ENCODE measurements around the gene KCNK6.
A peak's percentile ranks its signal among the peaks of the same experiment; 100 is the strongest.

The KCNK6 gene

GRCh38 chr19:38319421-38320258 lies at the start of gene KCNK6:
TSS of gene KCNK6 (plus strand) at chr19:38319845. CDS start at chr19:38319951, 106 bp downstream.
- DNase-seq: peak in 4 of 10 donors; percentile 21 to 87 (median 52)
- intact Hi-C loops (cut with DNase I): no loop called here

- intact Hi-C loops (cut with DNase I): no loop called here
- DNase-seq: no peak
These were observed 49.0 kb upstream of the KCNK6 start for GRCh38 chr19:38270587-38271167.

DNA sequence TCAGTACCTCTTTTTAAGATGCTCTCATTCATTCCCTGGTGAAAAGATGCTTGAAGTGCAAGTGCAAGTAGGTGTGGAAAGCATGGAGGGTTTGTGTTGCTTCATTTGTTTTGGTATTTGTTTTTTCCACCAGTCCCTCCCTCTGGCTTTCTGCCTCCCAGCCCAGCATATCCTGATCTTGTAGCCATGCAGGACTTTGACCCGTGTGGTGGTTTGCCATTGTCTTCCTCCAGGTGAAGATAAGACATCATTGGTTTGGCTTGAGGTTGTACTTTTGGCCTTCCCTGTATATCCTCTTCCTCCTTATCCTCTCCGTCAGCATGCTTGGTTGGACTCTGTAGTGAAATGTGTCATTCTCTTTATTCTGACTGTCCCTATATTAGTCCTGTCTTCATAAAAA lies 46.1 kb upstream of the KCNK6 start:
- intact Hi-C loops (cut with DNase I): no loop called here
- DNase-seq: no peak

GRCh38 chr19:38274739-38275138 lies 44.9 kb upstream of the KCNK6 start:
- intact Hi-C loops (cut with DNase I): no loop called here
- DNase-seq: peak; percentile 64 to 96 (median 73)

GRCh38 chr19:38276942-38277517 lies 42.6 kb upstream of the KCNK6 start:
- DNase-seq: no peak
- intact Hi-C loops (cut with DNase I): no loop called here

- DNase-seq: no peak
- intact Hi-C loops (cut with DNase I): no loop called here
These were observed 42.1 kb upstream of the KCNK6 start for GRCh38 chr19:38277549-38277948.

DNA sequence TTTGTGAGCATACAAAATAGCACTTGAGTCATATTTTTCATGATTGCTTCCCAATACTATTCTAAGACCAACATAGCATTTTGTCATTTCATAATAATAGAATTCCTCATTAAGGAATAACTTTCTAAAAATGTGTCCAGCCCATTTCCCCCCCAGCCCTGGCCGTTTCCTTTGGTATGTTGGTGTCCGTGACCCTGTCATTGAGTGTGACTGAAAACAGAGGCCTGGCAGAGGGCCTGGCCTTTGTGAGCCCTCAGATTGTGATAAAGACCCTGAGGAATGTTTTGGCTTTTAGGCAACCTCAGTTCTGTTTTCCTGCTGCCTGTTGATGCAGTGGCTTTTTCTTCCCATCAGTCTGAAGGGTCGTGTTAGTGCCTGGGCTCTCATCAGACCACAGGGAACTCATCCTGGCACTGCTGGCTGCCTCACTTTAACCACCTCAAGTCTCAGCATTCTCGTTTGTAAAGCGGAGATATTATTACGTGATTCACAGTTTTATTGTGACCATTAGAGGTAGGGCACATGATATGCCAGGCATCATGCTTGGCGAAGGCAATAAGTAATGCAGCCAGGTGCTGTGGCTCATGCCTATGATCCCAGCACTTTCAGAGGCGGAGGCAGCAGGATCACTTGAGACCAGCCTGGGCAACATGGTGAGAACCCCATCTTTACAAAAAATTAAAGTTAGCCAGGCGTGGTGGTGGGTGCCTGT lies 41.5 kb upstream of the KCNK6 start:
- intact Hi-C loops (cut with DNase I): no loop called here
- no peak for DNase-seq

DNA sequence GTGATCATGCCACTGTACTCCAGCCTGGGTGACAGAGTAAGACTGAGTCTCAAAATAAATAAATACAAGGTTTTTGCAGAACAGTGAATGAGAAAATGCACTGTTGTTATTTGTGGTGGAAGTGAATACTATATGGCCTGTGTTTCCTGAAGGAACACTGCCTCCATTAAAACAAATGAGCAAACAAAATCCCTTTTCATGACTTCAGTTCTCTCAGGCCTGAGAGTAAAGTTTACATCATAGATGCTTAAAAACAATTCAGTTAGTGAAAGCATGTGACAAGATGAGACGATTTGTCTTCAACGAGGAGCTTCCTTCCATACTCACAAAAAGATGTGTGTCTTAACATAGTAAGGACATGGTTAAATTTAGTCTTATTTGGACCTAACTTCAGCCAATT lies 40.9 kb upstream of the KCNK6 start:
- intact Hi-C loops (cut with DNase I): no loop called here

DNA sequence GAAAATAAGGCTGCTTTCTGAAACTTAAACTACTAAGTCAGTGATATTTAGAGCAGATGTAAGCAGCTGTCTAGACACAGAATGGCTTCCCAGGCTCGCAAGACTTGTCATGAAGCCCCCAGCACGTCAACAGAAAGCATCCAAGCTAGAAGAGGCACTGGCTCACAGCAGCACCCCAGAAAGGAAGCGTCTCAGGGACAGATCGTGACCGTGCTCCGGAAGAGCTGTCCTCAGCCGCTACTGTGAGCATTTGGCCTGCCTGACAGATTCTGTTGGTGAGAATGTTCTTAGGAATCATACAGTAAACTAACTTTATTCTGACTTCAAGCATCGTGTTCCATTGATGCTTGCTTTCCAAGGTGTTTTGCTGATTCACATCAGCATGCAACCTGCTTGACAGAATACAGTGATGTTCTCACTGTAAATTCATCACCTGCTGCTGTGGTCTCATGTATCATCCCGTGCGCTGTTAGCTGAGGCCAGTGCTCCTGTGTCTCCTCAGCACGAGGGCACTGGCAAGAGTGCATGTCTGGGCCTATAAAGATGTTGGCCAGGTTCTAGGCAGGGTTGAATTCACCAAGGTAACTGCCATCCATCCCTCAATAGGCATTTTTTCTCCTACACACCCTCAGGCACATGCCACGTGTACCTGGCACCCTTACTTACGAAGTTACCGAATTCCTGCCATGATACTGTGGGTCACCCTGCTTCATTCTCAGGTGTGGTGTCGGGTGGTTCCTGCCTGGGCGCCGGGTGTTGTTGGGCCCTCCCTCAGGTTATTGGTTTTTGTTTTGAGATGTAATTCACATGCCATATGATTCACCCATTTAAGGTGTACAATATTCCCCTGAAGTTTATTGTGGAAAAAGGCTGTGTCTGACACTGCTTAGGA lies 39.4 kb upstream of the KCNK6 start:
- DNase-seq: no peak
- intact Hi-C loops (cut with DNase I): no loop called here

More for the DNA sequence above, 40.9 kb upstream of the KCNK6 start:
- no peak for DNase-seq

DNA sequence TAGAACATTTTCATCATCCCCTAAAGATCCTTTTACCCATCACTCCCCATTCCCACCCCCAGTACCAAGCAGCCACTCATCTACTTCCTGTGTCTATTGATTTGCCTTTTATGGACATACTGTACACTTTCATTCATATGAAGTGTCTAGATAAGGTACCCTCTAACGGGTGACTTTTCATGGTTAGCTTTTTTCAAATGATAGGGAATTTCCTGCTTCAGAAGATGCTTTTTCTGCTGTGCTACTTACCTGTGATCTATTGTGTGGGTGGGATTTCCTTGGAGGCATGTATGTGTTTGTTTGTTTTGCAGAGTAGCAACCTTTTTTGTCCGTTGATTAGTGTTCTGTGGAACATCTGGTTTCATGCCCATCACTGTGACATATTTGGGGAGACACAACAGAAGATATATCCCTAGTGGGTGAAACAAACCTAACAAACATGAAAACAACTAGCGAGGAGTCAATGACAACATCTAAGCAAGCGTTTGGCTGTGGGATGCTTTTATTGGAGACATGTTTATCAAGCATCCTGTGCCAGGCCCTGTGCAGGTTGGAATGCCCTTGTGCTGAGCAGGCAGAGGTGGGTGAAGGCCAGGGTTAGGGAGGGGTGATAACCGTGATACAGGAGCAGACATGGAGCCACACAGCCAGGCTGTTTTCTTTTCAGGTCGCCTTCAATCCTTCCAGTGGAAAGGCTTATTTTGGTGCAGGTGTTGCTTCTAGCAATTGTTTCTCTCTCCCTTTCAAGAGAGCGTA lies 37.7 kb upstream of the KCNK6 start:
- intact Hi-C loops (cut with DNase I): no loop called here
- DNase-seq: no peak

DNA sequence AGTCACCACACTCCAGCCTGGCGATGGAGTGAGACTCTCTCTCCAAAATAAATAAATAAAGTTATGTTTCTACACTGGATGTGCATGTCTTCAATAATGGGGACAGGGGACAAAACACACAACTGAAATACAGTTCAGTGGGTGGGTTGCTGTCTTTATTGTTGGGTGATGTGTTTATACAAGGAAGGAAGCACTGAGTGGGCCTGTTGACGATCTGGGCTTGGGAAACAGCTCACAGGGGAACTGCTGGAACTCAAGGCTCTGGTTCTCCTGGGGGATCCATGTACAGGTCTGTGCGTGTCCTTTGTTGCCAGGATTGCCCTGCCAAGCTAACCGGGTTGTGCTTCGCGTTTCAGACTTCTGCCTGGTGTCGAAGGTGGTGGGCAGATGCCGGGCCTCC lies 36.4 kb upstream of the KCNK6 start:
- intact Hi-C loops (cut with DNase I): no loop called here
- no peak for DNase-seq

DNA sequence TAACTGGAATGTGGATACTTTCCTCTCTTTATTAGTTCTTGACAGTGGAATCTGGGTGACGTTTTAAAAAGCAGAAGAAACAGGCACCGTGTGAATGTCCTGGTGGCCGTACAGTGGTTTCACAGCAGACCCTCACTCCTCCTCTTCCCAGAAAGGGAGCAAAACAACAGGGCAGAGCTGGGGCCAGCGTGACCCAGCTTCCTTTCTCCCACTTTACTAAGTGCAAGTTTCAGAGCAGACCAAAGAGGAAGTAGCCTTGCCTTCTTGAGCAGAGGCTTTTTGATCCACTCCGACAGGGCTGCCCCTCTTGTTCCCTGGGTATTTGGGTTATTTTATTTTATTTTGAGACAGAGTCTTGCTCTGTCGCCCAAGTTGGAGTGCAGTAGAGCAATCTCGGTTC lies 35.2 kb upstream of the KCNK6 start:
- no peak for DNase-seq
- intact Hi-C loops (cut with DNase I): no loop called here

DNA sequence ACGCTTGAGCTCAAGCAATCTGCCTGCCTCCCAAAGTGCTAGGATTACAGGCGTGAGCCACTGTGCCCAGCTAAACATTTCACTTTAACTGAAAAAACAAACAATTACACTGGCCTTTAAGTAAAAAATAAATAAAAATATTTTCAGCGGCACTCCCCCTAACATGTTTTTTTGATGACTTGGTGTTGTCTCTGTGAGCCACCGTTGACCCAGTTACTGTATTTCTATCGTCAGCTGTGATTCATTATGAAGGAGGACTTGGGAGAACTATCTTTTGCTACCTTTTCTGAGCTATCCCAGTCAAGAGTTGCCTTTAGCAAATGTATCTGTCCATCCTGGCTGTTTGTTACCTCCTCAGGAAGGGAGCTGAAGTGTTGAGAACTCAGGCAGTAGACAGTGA lies 34.1 kb upstream of the KCNK6 start:
- DNase-seq: no peak
- intact Hi-C loops (cut with DNase I): no loop called here

GRCh38 chr19:38287604-38288003 lies 32.0 kb upstream of the KCNK6 start:
- intact Hi-C loops (cut with DNase I): no loop called here
- peak in 1 of 10 donors; percentile 19 for DNase-seq

DNA sequence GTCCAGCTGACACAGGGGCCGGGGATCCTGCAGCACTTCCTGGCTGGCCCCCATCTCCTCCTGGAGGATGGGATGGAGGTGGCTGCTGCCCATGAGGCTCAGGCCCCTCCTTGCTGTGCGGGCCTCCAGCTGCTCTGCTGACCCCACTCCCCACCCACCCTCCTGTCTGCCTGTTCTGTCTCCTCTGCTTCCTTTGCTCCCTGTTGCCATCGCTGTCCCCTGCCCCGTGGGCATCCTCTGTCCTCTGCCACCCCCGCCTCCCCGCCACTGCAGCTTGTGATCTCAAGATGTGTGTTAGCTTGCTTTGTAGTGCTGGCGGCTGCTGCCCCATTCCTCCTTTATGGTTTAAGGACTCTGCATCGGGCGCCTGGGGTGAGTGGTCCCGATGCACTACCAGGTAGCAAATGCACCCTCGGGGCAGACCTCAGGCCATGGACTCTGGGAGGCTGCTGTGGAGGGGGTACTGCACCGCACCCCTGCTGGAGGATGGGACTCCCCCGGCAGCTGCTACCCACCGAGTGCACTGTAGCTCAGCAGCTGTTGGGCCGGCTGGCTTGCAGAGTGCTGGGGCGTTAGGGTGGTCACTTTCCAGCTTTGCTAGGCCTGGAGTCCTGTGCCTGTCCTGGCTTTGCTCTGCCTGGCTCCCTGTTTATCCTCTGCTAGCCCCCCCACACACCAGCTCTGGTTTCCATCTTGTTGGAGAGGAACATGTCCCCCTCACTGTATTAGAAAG lies 31.4 kb upstream of the KCNK6 start:
- peak in 1 of 10 donors; percentile 71 for DNase-seq
- intact Hi-C loops (cut with DNase I): no loop called here

GRCh38 chr19:38289955-38290354 lies 29.7 kb upstream of the KCNK6 start:
- intact Hi-C loops (cut with DNase I): no loop called here
- peak in 1 of 10 donors; percentile 46 for DNase-seq

DNA sequence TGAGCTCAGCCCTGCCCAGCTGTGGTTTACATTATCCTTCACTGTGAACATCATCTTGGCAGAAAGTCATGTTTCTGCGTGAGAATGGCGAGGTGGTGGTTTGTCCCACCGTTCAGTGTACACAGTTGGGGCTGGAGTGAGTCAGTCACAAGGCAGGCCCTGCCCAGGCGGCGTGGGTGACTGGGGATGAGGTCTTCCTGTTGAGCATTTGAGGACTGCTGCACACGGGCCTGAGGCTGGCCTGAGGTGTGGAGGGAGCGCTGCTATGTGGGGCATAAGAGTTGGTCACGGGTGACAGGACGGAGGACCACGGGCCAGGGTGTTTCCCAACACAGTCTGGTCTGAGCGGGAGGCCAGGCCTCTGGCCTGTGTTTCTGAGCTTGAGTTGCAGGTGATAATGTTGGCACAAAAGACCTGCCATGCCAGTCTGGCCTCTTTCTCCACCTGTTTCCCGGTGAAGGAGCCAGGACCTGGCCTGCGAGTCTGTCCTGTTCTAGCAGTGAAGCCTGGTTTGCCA lies 29.0 kb upstream of the KCNK6 start:
- intact Hi-C loops (cut with DNase I): no loop called here
- peak in 3 of 10 donors; percentile 44 to 90 (median 79) for DNase-seq

GRCh38 chr19:38291855-38292254 lies 27.8 kb upstream of the KCNK6 start:
- peak in 1 of 10 donors; percentile 70 for DNase-seq
- intact Hi-C loops (cut with DNase I): no loop called here
